ENCODE measurements around the gene BMAL1. TPM values are rescaled to one million over a fixed set of nuclear protein-coding genes. Genes with fewer than 3 reads are reported as not detected.
"Not testable (repeated sequence)": the region's sequence is repeated elsewhere in the genome, so short reads cannot be mapped to it uniquely, and the experiment has no call there.

BMAL1 gene
- total and polyA plus RNA-seq, 2 donors = 12.2 to 16.4 TPM

DNA sequence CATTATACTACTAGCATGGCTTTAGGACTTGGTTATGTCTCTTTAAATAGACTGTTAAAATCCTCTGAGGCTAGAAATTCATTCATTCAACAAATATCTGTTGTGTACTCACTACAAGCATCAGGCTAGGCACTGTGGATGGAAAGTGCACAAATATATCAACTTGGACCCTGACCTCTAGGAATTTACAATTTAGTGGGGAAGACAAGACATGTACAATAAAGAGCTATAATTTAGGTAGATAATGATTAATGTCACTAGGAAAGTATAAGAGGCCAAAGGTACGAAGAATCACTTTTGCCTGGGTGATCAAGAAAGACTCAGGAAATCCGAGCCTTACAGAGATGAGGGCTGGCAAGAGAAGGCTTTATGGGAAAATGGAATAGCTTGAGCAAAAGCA, 25.6 kb upstream of the BMAL1 start:
- 87% methylated on average over 2 of the region's 2 CpGs for WGBS
- Histone ChIP-seq H3K27ac (ENCODE audit: low read depth) (no peak overlapping the region), H3K4me3 (ENCODE audit: low read depth, low read length) (no peak overlapping the region), H3K4me1 (ENCODE audit: insufficient read depth) (no peaks in the 10 kb centered on the region), H3K36me3 (ENCODE audit: insufficient read depth) (no peaks in the 10 kb centered on the region)
- DNase-seq (ENCODE audit: extremely low spot score) = no peak

- 81% methylated on average over 4 of the region's 4 CpGs for WGBS
- Histone ChIP-seq H3K27ac (ENCODE audit: low read depth) (no peak overlapping the region), H3K4me1 (ENCODE audit: insufficient read depth) (no peaks in the 10 kb centered on the region), H3K4me3 (ENCODE audit: low read depth, low read length) (no peak overlapping the region), H3K36me3 (ENCODE audit: insufficient read depth) (no peaks in the 10 kb centered on the region)
- no peak for DNase-seq (ENCODE audit: extremely low spot score)
These were observed 25.2 kb upstream of the BMAL1 start for GRCh38 chr11:13252438-13252837.

GRCh38 chr11:13256216-13256615, 21.4 kb upstream of the BMAL1 start:
- Histone ChIP-seq H3K4me1 (ENCODE audit: insufficient read depth) (no peaks in the 10 kb centered on the region), H3K4me3 (ENCODE audit: low read depth, low read length) (no peak overlapping the region), H3K36me3 (ENCODE audit: insufficient read depth) (no peaks in the 10 kb centered on the region), H3K27ac (ENCODE audit: low read depth) (no peak overlapping the region)
- 72% methylated on average over 3 of the region's 3 CpGs for WGBS
- DNase-seq (ENCODE audit: extremely low spot score) = no peak

DNA sequence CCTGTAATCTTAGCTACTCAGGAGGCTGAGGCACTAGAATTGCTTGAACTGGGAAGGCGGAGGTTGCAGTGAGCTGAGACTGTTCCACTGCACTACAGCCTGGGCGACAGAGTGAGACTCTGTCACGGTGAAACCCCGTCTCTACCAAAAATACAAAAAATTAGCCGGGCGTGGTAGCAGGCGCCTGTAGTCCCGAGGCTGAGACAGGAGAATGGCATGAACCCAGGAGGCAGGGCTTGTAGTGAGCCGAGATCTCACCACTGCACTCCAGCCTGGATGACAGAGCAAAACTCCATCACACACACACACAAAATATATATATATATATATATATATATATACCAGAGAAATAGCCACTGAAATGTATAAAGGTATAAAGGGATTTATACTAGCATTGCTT, 19.5 kb upstream of the BMAL1 start:
- DNase-seq (ENCODE audit: extremely low spot score); H3K4me1 ChIP-seq (ENCODE audit: insufficient read depth): not testable (repeated sequence)
- 88% methylated on average over 9 of the region's 9 CpGs for whole genome bisulfite sequencing

GRCh38 chr11:13258855-13259254, 18.7 kb upstream of the BMAL1 start:
- no peaks in the 10 kb centered on the region for H3K4me1 ChIP-seq (ENCODE audit: insufficient read depth)
- H3K4me3 ChIP-seq (ENCODE audit: low read depth, low read length) = no peak overlapping the region
- no peak for DNase-seq (ENCODE audit: extremely low spot score)
- H3K36me3 ChIP-seq (ENCODE audit: insufficient read depth) = no peaks in the 10 kb centered on the region
- no peak overlapping the region for H3K27ac ChIP-seq (ENCODE audit: low read depth)
- WGBS = 35% methylated on average over 1 of the region's 1 CpG

More for the DNA sequence above, 19.5 kb upstream of the BMAL1 start:
- H3K4me3 ChIP-seq (ENCODE audit: low read depth, low read length); H3K27ac ChIP-seq (ENCODE audit: low read depth); H3K36me3 ChIP-seq (ENCODE audit: insufficient read depth): not testable (repeated sequence)

DNA sequence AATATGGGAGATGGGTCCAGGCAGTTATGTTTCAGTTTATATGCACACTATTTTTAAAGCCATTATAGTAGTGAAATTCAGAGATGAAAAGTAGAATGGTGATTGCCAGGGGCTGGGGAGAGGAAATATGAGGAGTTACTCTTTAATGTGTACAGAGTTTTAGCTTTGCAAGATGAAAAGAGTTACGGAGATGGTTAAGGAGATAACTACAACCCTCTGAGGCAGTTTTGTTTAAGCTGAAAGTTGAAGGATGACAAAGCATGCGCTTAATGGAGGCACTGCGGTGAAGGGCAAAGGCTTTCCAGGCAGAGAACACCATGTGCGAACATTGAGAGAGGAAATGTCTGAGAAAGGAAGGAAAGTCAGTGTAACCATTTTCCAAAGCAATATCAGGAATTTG, 18.2 kb upstream of the BMAL1 start:
- Histone ChIP-seq H3K27ac (ENCODE audit: low read depth) (no peak overlapping the region), H3K4me1 (ENCODE audit: insufficient read depth) (no peaks in the 10 kb centered on the region), H3K36me3 (ENCODE audit: insufficient read depth) (no peaks in the 10 kb centered on the region), H3K4me3 (ENCODE audit: low read depth, low read length) (no peak overlapping the region)
- no peak for DNase-seq (ENCODE audit: extremely low spot score)
- 78% methylated on average over 4 of the region's 4 CpGs for WGBS

- H3K27ac ChIP-seq (ENCODE audit: low read depth) = no peak overlapping the region
- no peaks in the 10 kb centered on the region for H3K4me1 ChIP-seq (ENCODE audit: insufficient read depth)
- DNase-seq (ENCODE audit: extremely low spot score) = no peak
- 82% methylated on average over 7 of the region's 7 CpGs for WGBS
- no peaks in the 10 kb centered on the region for H3K36me3 ChIP-seq (ENCODE audit: insufficient read depth)
- H3K4me3 ChIP-seq (ENCODE audit: low read depth, low read length) = no peak overlapping the region
These were observed 17.2 kb upstream of the BMAL1 start for GRCh38 chr11:13260201-13260962.

DNA sequence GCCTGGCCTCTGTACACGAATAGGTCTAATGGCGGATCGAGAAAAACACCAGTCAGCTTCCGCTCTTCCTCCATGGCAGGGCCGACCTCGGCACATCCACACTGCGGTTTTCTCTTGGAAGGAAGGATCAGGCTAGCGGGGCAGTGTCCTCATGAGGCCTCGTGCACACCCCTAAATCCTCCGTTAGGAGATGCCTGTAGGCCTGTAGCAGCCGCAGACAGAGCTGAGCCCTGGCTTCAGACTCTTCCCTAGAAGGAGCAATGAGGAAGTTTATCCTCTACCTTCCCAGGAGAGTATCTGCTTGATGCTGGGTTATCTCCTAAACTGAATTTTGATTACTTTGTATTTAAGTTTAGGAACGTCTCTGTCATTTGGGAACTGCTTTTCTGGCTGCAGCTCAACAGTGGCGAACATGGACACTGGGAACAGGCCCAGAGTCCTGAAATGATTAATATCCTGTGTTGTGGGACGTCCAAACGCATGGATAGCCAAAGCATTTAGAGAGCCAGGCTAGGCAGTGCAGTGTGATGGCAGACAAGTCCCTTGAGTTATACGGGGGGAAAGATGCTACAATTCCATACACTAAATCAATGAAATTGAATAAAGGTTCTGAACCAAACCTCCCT, 16.5 kb upstream of the BMAL1 start:
- H3K4me1 ChIP-seq (ENCODE audit: insufficient read depth) = no peaks in the 10 kb centered on the region
- H3K27ac ChIP-seq (ENCODE audit: low read depth) = peak overlapping the region; percentile 3
- H3K36me3 ChIP-seq (ENCODE audit: insufficient read depth) = no peaks in the 10 kb centered on the region
- H3K4me3 ChIP-seq (ENCODE audit: low read depth, low read length) = no peak overlapping the region
- DNase-seq (ENCODE audit: extremely low spot score) = no peak
- 56% methylated on average over 16 of the region's 16 CpGs for WGBS

DNA sequence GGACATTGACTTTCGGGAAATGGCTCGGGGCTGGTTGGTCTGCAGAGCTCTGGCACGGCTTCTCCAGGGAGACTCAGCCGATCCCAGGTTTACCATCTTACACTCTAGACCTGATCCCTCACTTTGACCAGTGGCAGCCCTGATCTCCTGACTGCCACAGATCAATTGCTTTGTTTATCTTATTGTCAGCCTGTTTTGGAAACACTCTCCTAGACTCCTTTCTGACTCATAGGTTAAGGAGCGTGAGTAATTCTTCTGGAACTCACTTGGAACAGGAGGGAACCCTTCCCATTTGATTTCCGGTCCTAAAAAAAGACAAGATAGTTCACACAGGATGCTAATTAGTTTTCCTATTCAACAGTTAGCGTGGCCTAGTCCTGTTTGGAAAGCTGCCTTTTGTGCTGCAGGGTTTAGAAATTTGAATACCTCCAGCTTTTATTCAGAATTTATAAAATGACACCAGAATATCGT, 16.0 kb upstream of the BMAL1 start:
- no peak overlapping the region for H3K4me3 ChIP-seq (ENCODE audit: low read depth, low read length)
- H3K4me1 ChIP-seq (ENCODE audit: insufficient read depth) = no peaks in the 10 kb centered on the region
- no peak for DNase-seq (ENCODE audit: extremely low spot score)
- no peaks in the 10 kb centered on the region for H3K36me3 ChIP-seq (ENCODE audit: insufficient read depth)
- WGBS = 42% methylated on average over 8 of the region's 8 CpGs
- peak overlapping the region; percentile 3 for H3K27ac ChIP-seq (ENCODE audit: low read depth)

DNA sequence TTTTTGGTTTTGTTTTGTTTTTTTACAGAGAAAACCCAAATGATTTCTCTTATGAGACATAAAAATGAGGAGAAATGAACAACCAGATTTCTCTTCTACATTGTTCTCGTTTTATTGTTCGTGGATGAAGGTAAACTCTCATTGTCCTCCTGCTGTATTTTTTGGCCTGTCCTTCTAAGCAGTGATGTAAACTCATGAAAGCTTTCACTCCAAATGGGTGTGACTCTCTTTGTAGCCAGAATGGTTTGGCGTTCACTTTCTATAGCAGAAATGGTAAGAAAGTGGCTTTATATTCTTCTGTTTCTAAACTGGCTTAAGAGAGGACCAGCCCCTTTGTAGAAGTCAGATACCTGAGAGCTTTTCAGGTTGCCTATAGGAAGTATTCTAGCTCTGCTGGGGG, 15.5 kb upstream of the BMAL1 start:
- WGBS = 67% methylated on average over 3 of the region's 3 CpGs
- Histone ChIP-seq H3K36me3 (ENCODE audit: insufficient read depth) (no peaks in the 10 kb centered on the region), H3K4me3 (ENCODE audit: low read depth, low read length) (no peak overlapping the region), H3K27ac (ENCODE audit: low read depth) (no peak overlapping the region), H3K4me1 (ENCODE audit: insufficient read depth) (no peaks in the 10 kb centered on the region)
- DNase-seq (ENCODE audit: extremely low spot score) = no peak

GRCh38 chr11:13268791-13269190, 8.8 kb upstream of the BMAL1 start:
- no peaks in the 10 kb centered on the region for H3K36me3 ChIP-seq (ENCODE audit: insufficient read depth)
- H3K4me3 ChIP-seq (ENCODE audit: low read depth, low read length) = no peak overlapping the region
- no peaks in the 10 kb centered on the region for H3K4me1 ChIP-seq (ENCODE audit: insufficient read depth)
- H3K27ac ChIP-seq (ENCODE audit: low read depth) = no peak overlapping the region
- DNase-seq (ENCODE audit: extremely low spot score) = no peak

DNA sequence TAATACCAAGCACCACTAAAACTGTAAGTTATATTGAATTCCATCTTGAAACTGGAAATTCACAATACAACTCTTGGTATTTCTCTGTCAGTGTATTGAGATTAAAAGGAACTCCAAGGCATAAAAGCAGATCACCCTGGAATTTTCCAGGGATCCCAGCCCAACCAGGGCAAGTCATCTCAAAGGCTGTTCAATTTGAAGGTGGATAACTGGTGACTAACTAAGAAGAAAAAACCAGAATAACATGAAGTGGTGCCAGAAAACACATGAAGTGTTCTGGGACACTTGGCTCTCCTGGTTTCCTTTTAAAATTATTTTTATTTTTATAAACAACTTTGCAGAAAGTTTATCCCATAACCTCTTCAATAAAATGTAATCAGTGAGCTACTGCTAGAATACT, 7.8 kb upstream of the BMAL1 start:
- no peaks in the 10 kb centered on the region for H3K36me3 ChIP-seq (ENCODE audit: insufficient read depth)
- no peak for DNase-seq (ENCODE audit: extremely low spot score)
- H3K27ac ChIP-seq (ENCODE audit: low read depth) = no peak overlapping the region
- no peaks in the 10 kb centered on the region for H3K4me1 ChIP-seq (ENCODE audit: insufficient read depth)
- H3K4me3 ChIP-seq (ENCODE audit: low read depth, low read length) = no peak overlapping the region

DNA sequence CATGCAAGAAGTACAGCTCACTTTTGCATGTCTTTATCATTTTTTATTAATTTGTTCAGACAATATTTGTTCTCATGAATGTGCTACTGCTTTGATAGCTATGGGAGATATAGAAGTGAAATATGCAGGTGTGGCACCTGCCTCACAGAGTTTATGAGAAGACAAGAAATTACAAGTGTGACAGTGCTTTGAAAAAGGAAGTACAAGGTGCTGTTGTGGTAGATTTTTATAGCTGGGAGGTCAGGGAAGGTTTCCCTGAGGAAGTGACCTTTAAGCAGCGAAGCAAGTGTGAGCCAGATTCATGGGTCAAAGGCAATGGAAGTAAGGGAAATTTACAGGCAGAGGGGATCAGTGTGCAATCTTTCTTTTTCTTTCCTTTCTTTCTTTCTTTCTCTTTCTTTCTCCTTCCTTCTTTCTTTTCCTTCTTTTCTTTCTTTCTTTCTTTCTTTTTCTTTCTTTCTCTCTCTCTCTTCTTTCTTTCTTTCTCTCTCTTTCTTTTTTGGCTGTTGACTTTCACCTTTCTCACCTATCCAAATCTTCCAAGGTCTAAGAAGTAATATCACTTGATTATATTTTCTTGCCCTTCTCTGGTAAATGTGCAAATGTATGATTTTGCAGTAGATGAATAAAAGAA, 6.4 kb upstream of the BMAL1 start:
- no peaks in the 10 kb centered on the region for H3K36me3 ChIP-seq (ENCODE audit: insufficient read depth)
- no peak for DNase-seq (ENCODE audit: extremely low spot score)
- 41% methylated on average over 1 of the region's 1 CpG for WGBS
- H3K27ac ChIP-seq (ENCODE audit: low read depth) = no peak overlapping the region
- H3K4me1 ChIP-seq (ENCODE audit: insufficient read depth) = no peaks in the 10 kb centered on the region
- H3K4me3 ChIP-seq (ENCODE audit: low read depth, low read length) = no peak overlapping the region

GRCh38 chr11:13276454-13276831, 1.1 kb upstream of the BMAL1 start:
- Histone ChIP-seq H3K27ac (ENCODE audit: low read depth) (no peak overlapping the region), H3K36me3 (ENCODE audit: insufficient read depth) (no peaks in the 10 kb centered on the region), H3K4me3 (ENCODE audit: low read depth, low read length) (no peak overlapping the region), H3K4me1 (ENCODE audit: insufficient read depth) (peaks cover 1% of the 10 kb centered on the region)
- 12% methylated on average over 8 of the region's 8 CpGs for WGBS
- no peak for DNase-seq (ENCODE audit: extremely low spot score)
